Natural killer cell (primary cell): ENCODE data around the gene ZNF735. TPM values are rescaled to one million over a fixed set of nuclear protein-coding genes. Genes with fewer than 3 reads are reported as not detected.

Experiments used
- ATAC-seq, 3 donors: fragments of 150-1000 bp in 2 of 3; fragments of 200-7000 bp in 1 of 3; cut with Tn5 transposase; 1 replicate in 1 of 3; 2 replicates in 2 of 3; pipeline ENCODE4 v1.10.0; 2021; ENCODE audit warnings: mild to moderate bottlenecking in 2 of 3, moderate library complexity in 2 of 3
- DNase-seq, 2 donors: peaks; one replicate each; pipeline versions ENCODE4 v3.0.0 to v3.0.0-alpha.2; 2013 to 2021; ENCODE audit warnings: mixed read lengths in 1 of 2
- H3K27ac ChIP-seq: one replicate; pipeline ENCODE4 v1.5.1; 2013; ENCODE audit warnings: mild to moderate bottlenecking, low read length
- H3K27me3 ChIP-seq: one replicate; pipeline ENCODE4 v1.6.1; 2013; ENCODE audit warnings: low read length; ENCODE audit not compliant: control insufficient read depth, insufficient read depth
- H3K36me3 ChIP-seq: one replicate; pipeline ENCODE4 v1.6.1; 2013; ENCODE audit warnings: low read length; ENCODE audit not compliant: control insufficient read depth, insufficient read depth
- H3K4me1 ChIP-seq: one replicate; pipeline ENCODE4 v1.6.1; 2013; ENCODE audit warnings: low read length; ENCODE audit not compliant: control insufficient read depth, insufficient read depth
- H3K4me3 ChIP-seq: one replicate; pipeline ENCODE4 v1.5.1; 2013; ENCODE audit warnings: low read length
- H3K9me3 ChIP-seq: one replicate; pipeline ENCODE4 v1.6.1; 2013; ENCODE audit warnings: low read length; ENCODE audit not compliant: control insufficient read depth, insufficient read depth
- H3K27ac Mint-ChIP-seq, 2 donors: one replicate each; pipeline ENCODE4 v1.8.0; 2022; ENCODE audit warnings: mild to moderate bottlenecking in 2 of 2, mixed read lengths in 2 of 2, moderate library complexity in 1 of 2
- H3K27me3 Mint-ChIP-seq, 2 donors: one replicate each; pipeline ENCODE4 v1.8.0; 2022; ENCODE audit warnings: low read depth in 2 of 2, mixed read lengths in 2 of 2
- H3K36me3 Mint-ChIP-seq: one replicate; pipeline ENCODE4 v1.8.0; 2022; ENCODE audit warnings: mixed read lengths
- H3K4me1 Mint-ChIP-seq, 2 donors: one replicate each; pipeline ENCODE4 v1.8.0; 2022; ENCODE audit warnings: mixed read lengths in 2 of 2
- H3K4me3 Mint-ChIP-seq: one replicate; pipeline ENCODE4 v1.8.0; 2022; ENCODE audit warnings: mild to moderate bottlenecking, moderate library complexity, mixed read lengths
- H3K9me3 Mint-ChIP-seq, 2 donors: one replicate each; pipeline ENCODE4 v1.8.0; 2022; ENCODE audit warnings: mixed read lengths in 2 of 2
- WGBS: methylation state at CpG from one replicate; pipeline ENCODE4 v1.1.7; 2013; ENCODE audit warnings: missing lambda C conversion rate; ENCODE audit not compliant: insufficient coverage; 5-methylcytosine and 5-hydroxymethylcytosine counted together
- intact Hi-C: fragments of 100-400 bp; cut with micrococcal nuclease; formaldehyde crosslinking; loops from one replicate; pipeline ENCODE4 v1.14.2; 2022
- total RNA-seq, 4 donors: library from RNA; stranded (reverse); fragments of 120-200 nt in 1 of 4; gene quantifications; one replicate each; pipeline versions ENCODE4 v1.2.3 to v1.2.4, GENCODE V29; 2013 to 2022
- TF ChIP-seq, protein P1 (sequence below): fragments of 200-600 bp; IDR thresholded peaks from one replicate; pipeline ENCODE4 v1.8.0; 2022; ENCODE audit warnings: antibody characterized with exemption

ZNF735 gene
- total RNA-seq, 3 donors from 2014 or later (not counting 1 experiment from before 2014, with no cell fraction given) = not detected

DNA sequence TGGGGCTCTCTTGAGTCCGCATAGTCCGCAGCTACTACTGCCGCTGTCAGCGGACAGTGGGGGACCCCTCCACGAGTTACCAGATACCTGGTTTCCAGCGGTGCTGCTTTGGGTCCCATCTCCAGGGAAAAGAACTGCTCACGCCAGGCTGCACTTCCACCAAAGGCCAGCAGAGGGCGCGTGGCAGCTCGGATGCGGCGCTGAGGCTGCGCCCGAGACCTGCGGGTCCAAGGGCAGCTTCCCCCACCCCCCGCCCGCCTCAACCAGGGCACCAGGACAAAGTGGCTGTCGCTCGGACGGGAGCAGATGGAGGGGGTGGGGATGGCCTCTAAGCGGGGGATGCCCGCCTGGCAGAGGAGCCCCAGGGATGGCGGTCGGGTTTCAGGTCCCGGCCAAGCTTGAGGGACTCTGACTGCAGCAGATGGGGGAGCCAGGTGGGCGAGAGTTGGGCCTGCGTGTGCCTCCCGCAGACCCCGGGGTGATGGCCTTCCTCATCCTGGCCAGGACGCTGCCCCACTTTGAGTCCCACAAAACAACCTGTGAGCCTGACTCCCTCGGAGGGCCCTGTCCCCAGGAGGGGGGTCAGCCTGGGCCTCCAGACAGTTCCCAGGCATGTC lies 23.8 kb upstream of the ZNF735 start:
- H3K9me3 ChIP-seq = peaks cover 4% of the 10 kb centered on the region
- H3K27me3 ChIP-seq = no peaks in the 10 kb centered on the region
- H3K27ac ChIP-seq = no peak overlapping the region
- ATAC-seq (no peak), DNase-seq (peak in 1 of 2 donors; percentile 64)
- intact Hi-C loops = loop anchor here (5.0 to 10.0 kb wide), 2 partner anchors 62 to 444 kb away; no protein-coding TSS in a partner anchor
- Mint-ChIP-seq H3K27ac (no peak overlapping the region), H3K4me3 (no peak overlapping the region), H3K36me3 (peaks cover 5% of the 10 kb centered on the region), H3K9me3 (peaks cover 4 to 15% of the 10 kb centered on the region in 2 donors), H3K27me3 (no peaks in the 10 kb centered on the region), H3K4me1 (no peaks in the 10 kb centered on the region)
- H3K36me3 ChIP-seq = no peaks in the 10 kb centered on the region
- no peak overlapping the region for H3K4me3 ChIP-seq
- 37% methylated on average over 31 of the region's 31 CpGs for WGBS
- TF ChIP-seq, protein P1, sequence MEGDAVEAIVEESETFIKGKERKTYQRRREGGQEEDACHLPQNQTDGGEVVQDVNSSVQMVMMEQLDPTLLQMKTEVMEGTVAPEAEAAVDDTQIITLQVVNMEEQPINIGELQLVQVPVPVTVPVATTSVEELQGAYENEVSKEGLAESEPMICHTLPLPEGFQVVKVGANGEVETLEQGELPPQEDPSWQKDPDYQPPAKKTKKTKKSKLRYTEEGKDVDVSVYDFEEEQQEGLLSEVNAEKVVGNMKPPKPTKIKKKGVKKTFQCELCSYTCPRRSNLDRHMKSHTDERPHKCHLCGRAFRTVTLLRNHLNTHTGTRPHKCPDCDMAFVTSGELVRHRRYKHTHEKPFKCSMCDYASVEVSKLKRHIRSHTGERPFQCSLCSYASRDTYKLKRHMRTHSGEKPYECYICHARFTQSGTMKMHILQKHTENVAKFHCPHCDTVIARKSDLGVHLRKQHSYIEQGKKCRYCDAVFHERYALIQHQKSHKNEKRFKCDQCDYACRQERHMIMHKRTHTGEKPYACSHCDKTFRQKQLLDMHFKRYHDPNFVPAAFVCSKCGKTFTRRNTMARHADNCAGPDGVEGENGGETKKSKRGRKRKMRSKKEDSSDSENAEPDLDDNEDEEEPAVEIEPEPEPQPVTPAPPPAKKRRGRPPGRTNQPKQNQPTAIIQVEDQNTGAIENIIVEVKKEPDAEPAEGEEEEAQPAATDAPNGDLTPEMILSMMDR = peak; percentile 42
- peaks cover 5% of the 10 kb centered on the region for H3K4me1 ChIP-seq

DNA sequence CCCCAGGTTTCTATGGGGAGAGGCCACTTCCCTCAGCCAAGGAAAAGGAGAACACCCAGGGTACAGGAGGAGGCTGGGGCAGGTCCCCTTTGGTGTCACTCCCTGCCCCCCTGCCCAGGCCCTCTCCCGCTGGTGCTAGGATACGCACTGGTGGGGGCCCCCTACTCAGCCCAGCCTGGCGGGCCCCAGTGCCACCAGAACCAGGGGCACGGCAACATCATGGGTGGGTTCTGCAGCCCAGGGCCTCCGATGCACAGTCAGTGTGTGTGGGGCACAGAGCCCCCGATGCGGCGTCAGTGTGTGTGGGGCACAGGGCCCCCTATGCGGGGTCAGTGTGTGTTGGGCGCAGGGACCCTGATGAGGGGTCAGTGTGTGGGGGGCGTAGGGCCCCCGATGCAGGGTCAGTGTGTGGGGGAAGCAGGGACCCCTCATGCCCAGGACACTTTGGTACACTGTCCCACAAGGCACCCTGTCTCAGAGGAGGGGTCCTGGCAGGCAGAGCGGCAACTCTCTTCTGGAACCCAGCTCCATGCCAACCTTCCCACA lies 23.1 kb upstream of the ZNF735 start:
- H3K27me3 Mint-ChIP-seq = no peaks in the 10 kb centered on the region
- no peaks in the 10 kb centered on the region for H3K36me3 Mint-ChIP-seq
- H3K9me3 Mint-ChIP-seq = peaks cover 4 to 11% of the 10 kb centered on the region in 2 donors
- ATAC-seq (no peak), DNase-seq (no peak)
- no peaks in the 10 kb centered on the region for H3K27me3 ChIP-seq
- H3K4me1 ChIP-seq = peaks cover 5% of the 10 kb centered on the region
- H3K36me3 ChIP-seq = no peaks in the 10 kb centered on the region
- TF ChIP-seq, protein P1 = no peak
- intact Hi-C loops = loop anchor here (5.0 to 10.0 kb wide), 2 partner anchors 61 to 443 kb away; no protein-coding TSS in a partner anchor
- no peak overlapping the region for H3K4me3 ChIP-seq
- no peak overlapping the region for H3K27ac ChIP-seq
- H3K9me3 ChIP-seq = peaks cover 4% of the 10 kb centered on the region
- H3K4me1 Mint-ChIP-seq = no peaks in the 10 kb centered on the region
- 94% methylated on average over 13 of the region's 13 CpGs for WGBS
- no peak overlapping the region for H3K27ac Mint-ChIP-seq
- H3K4me3 Mint-ChIP-seq = no peak overlapping the region

DNA sequence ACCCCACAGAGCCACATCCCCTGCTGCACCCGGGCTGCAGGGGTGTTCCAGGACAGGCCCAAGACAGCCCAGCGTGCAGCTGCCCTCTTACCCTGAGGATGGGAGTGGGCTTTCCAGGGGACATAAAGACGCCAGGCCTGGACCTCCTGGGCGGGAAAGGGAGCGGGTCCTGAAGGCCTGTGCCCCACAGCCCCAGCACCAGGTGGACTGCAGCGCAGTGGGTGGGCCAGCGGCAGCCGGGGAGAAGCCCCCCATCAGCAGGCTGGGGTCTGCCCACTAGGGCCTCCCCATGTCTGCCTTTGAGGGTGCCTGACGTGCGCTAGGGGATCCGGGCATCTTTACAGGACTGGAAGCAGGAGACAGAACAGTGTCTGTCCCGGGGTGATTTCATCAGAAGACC lies 22.6 kb upstream of the ZNF735 start:
- H3K9me3 ChIP-seq = peaks cover 4% of the 10 kb centered on the region

More for the DNA sequence above, 22.6 kb upstream of the ZNF735 start:
- H3K27ac ChIP-seq = no peak overlapping the region
- Mint-ChIP-seq H3K9me3 (peaks cover 2 to 14% of the 10 kb centered on the region in 2 donors), H3K27ac (no peak overlapping the region), H3K36me3 (no peaks in the 10 kb centered on the region), H3K27me3 (no peaks in the 10 kb centered on the region), H3K4me1 (no peaks in the 10 kb centered on the region), H3K4me3 (no peak overlapping the region)
- H3K36me3 ChIP-seq = no peaks in the 10 kb centered on the region
- ATAC-seq (no peak), DNase-seq (no peak)
- TF ChIP-seq, protein P1 = no peak
- WGBS = 94% methylated on average over 12 of the region's 12 CpGs
- intact Hi-C loops = loop anchor here (5.0 to 10.0 kb wide), 2 partner anchors 60 to 443 kb away; no protein-coding TSS in a partner anchor
- peaks cover 5% of the 10 kb centered on the region for H3K4me1 ChIP-seq
- H3K4me3 ChIP-seq = no peak overlapping the region
- H3K27me3 ChIP-seq = no peaks in the 10 kb centered on the region
